SJSA1 (cell line): Measurements from ENCODE around the gene RECK. TPM values are rescaled to one million over a fixed set of nuclear protein-coding genes. Genes with fewer than 3 reads are reported as not detected.
"Not testable (repeated sequence)": the region's sequence is repeated elsewhere in the genome, so short reads cannot be mapped to it uniquely, and the experiment has no call there.

Experiments
- DNase-seq, 2 experiments: peaks; one replicate each; pipeline ENCODE4 v3.0.0-alpha.2; 2015 to 2020; ENCODE audit warnings: low spot score in 2 of 2, low read depth in 1 of 2
- H3K27ac ChIP-seq: fragments of 250-450 bp; sonication (Bioruptor Pico); 2 replicates; pipeline ENCODE4 v1.5.1; 2020; ENCODE audit warnings: mild to moderate bottlenecking, moderate library complexity
- H3K27me3 ChIP-seq: fragments of 250-450 bp; sonication (Bioruptor Pico); replicated peaks from 2 replicates; pipeline ENCODE4 v1.5.1; 2020; ENCODE audit warnings: mild to moderate bottlenecking, moderate library complexity
- H3K36me3 ChIP-seq: fragments of 250-450 bp; sonication (Bioruptor Pico); 2 replicates; pipeline ENCODE4 v1.5.1; 2020; ENCODE audit warnings: mild to moderate bottlenecking
- H3K4me1 ChIP-seq: fragments of 250-450 bp; sonication (Bioruptor Pico); replicated peaks from 2 replicates; pipeline ENCODE4 v1.6.1; 2021; ENCODE audit warnings: mild to moderate bottlenecking
- H3K4me3 ChIP-seq: fragments of 250-450 bp; sonication (Bioruptor Pico); 2 replicates; pipeline ENCODE4 v1.5.1; 2020; ENCODE audit warnings: mild to moderate bottlenecking
- H3K9me3 ChIP-seq: fragments of 250-450 bp; sonication (Bioruptor Pico); replicated peaks from 2 replicates; pipeline ENCODE4 v1.5.1; 2020; ENCODE audit warnings: mild to moderate bottlenecking
- total RNA-seq: library from RNA; depleted of rRNA; stranded (reverse); fragments of >200 nt; shearing (Covaris generic); gene quantifications from 2 replicates; pipeline ENCODE4 v1.2.3, GENCODE V29; 2014

Gene RECK
- total RNA-seq, 1 experiment from 2014 or later: 13.9 TPM

GRCh38 chr9:36147441-36148175 is 110.9 kb downstream of the RECK start:
- Histone ChIP-seq H3K9me3 (no peaks in the 10 kb centered on the region), H3K36me3 (peaks cover 6% of the 10 kb centered on the region; the same call in 1 of the 2 replicates), H3K4me3 (no peak overlapping the region), H3K27ac (no peak overlapping the region), H3K4me1 (peaks cover 28% of the 10 kb centered on the region), H3K27me3 (no peaks in the 10 kb centered on the region)
- no peak for DNase-seq

GRCh38 chr9:36148311-36149051 is 111.8 kb downstream of the RECK start:
- peaks cover 28% of the 10 kb centered on the region for H3K4me1 ChIP-seq
- H3K9me3 ChIP-seq: no peaks in the 10 kb centered on the region
- DNase-seq: peak; percentile 78 to 92
- H3K36me3 ChIP-seq: peaks cover 6% of the 10 kb centered on the region; the same call in 1 of the 2 replicates
- H3K4me3 ChIP-seq: no peak overlapping the region
- no peaks in the 10 kb centered on the region for H3K27me3 ChIP-seq
- H3K27ac ChIP-seq: no peak overlapping the region

DNA sequence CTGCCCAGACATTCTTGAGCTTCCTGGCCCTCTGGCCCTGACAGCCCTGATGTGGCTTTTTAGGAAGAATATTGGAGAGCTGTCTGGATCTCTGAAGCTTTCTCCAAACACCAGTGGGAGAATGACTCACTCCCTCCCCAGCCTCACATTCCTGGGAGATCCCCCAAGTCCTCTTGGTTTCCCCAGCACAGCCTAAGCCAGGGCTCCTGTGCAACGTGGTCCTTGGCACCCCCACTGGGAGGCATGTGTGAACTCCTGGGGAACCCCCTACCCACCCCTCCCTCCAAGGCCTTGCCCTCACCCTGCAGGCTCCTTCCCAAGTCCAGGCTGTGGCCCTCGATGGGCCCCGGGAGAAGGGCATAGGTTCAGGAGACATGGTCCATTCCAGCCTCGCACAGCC is 112.5 kb downstream of the RECK start:
- DNase-seq: peak in 1 of 2 experiments; percentile 59
- Histone ChIP-seq H3K36me3 (peaks cover 6% of the 10 kb centered on the region; the same call in 1 of the 2 replicates), H3K9me3 (no peaks in the 10 kb centered on the region), H3K27me3 (no peaks in the 10 kb centered on the region), H3K4me1 (peaks cover 28% of the 10 kb centered on the region), H3K4me3 (no peak overlapping the region), H3K27ac (no peak overlapping the region)

DNA sequence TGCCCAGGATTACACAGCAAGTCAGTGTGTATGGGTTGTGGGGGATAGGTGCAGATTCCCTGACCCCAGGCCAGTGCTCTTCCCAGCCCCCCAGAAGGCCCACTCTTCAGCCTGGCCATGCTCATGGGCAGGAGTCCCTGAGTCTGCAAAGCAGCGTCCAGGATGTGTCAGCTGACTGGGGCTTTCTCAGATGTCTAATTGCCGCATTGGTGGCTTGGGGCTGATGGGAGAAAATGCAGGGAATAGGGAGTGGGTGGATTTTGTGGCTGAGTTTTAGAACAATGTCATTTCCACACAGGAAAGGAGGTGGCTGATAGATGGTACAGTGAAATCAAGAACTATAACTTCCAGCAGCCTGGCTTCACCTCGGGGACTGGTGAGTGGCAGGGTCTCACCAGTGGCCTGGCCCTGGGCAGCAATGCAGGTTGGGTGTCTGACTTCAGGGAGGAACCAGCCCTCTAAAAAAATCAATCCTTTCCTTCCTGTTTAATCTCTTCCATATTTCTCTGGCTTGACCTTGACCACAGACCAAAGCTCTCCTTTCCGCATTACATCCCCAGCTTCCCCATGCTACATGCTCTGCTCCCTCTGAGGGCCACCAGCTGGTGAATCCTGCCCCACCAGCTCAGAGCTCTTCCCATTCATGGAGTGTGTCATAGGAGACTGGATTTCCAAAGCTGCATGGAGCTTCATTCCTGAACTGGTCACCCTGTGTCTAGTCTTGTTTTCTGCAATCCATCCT is 114.0 kb downstream of the RECK start:
- H3K4me3 ChIP-seq: no peak overlapping the region
- H3K27ac ChIP-seq: no peak overlapping the region
- no peaks in the 10 kb centered on the region for H3K27me3 ChIP-seq
- peaks cover 28% of the 10 kb centered on the region for H3K4me1 ChIP-seq
- DNase-seq: no peak
- H3K36me3 ChIP-seq: peaks cover 3% of the 10 kb centered on the region; the same call in 1 of the 2 replicates
- H3K9me3 ChIP-seq: no peaks in the 10 kb centered on the region

DNA sequence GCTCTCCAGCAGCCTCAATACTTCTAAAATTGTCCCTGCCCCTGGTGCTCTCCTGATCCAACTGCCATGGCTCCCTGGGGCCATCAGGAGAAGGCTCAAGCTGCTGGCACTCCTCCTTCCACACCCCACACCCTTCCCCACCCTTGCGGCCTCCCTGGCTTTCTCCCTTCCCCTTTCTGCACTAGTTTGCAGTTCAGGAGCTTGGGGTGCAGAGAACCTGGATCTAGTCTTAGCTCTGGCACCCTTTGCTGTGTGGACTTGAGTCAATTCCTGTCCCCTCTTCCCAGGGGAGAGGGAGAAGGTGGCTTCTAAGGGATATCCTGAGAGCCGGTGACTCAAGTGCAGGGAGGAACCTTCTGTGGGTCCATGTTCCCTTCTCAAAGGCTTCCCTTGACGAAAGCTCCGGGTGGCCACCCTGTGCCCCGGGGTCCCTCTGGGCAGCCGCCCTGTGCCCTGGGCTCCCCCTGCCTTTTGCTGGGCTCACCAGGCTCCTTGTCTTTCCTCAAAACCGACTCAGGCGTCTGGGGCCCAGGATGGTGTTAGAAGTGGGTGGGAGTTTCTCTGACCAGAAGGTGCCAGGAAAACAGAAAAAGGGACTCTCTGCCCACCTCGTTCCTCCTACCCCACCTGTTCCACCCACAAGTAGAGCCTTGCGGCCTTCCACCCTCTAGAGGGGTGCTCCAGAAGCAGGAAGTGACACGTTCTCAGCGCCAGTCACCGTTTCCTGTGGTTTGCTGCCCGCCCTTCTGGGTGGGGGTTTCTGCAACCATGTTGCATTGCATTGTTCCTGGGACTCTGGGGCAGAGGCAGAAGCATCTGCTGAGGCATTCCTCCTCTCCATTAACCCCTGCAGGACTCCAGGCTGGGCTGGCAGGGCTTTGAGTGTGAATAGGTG is 114.8 kb downstream of the RECK start:
- Histone ChIP-seq H3K27ac (peak overlapping the region; percentile 71), H3K36me3 (peaks cover 5% of the 10 kb centered on the region; the same call in 1 of the 2 replicates)
- peak; percentile 70 to 83 for DNase-seq

GRCh38 chr9:36152741-36153438 is 116.2 kb downstream of the RECK start:
- H3K4me3 ChIP-seq: no peak overlapping the region
- no peak overlapping the region for H3K27ac ChIP-seq
- H3K36me3 ChIP-seq: peaks cover 6% of the 10 kb centered on the region; the same call in 1 of the 2 replicates
- DNase-seq: no peak
- H3K27me3 ChIP-seq: no peaks in the 10 kb centered on the region
- H3K4me1 ChIP-seq: peaks cover 28% of the 10 kb centered on the region
- H3K9me3 ChIP-seq: no peaks in the 10 kb centered on the region

More for the DNA sequence above, 114.8 kb downstream of the RECK start:
- Histone ChIP-seq H3K4me3 (no peak overlapping the region), H3K27me3 (no peaks in the 10 kb centered on the region), H3K4me1 (peaks cover 28% of the 10 kb centered on the region), H3K9me3 (no peaks in the 10 kb centered on the region)

- Histone ChIP-seq H3K9me3 (no peaks in the 10 kb centered on the region), H3K4me1 (peaks cover 22% of the 10 kb centered on the region), H3K27ac (no peak overlapping the region), H3K4me3 (no peak overlapping the region), H3K27me3 (no peaks in the 10 kb centered on the region), H3K36me3 (peaks cover 6% of the 10 kb centered on the region; the same call in 1 of the 2 replicates)
- no peak for DNase-seq
Observed at GRCh38 chr9:36153746-36154145, 117.0 kb downstream of the RECK start.

GRCh38 chr9:36154331-36154952 is 117.7 kb downstream of the RECK start:
- Histone ChIP-seq H3K36me3 (0 out of 2 replicates have a peak, but pooled peaks cover 3% of the 10 kb centered on the region), H3K4me3 (no peak overlapping the region), H3K27me3 (no peaks in the 10 kb centered on the region), H3K9me3 (no peaks in the 10 kb centered on the region), H3K27ac (no peak overlapping the region), H3K4me1 (peaks cover 15% of the 10 kb centered on the region)
- DNase-seq: no peak

DNA sequence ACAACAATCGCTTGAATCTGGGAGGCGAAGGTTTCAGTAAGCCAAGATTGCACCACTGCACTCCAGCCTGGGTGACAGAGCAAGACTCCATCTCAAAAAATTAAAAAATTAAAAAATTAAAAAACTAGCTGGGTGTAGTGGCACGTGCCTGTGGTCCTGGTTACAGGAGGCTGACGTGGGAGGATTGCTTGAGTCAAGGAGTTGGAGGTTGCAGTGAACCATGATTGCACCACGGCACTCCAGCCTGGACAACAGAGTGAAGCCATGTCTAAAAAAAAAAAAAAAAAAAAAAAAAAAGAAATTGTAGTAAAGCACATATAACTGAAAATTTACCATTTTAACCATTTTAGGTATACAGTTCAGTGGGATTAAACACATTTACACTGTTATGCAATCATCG is 119.4 kb downstream of the RECK start:
- Histone ChIP-seq H3K27me3 (no peaks in the 10 kb centered on the region), H3K4me1 (peaks cover 12% of the 10 kb centered on the region)

DNA sequence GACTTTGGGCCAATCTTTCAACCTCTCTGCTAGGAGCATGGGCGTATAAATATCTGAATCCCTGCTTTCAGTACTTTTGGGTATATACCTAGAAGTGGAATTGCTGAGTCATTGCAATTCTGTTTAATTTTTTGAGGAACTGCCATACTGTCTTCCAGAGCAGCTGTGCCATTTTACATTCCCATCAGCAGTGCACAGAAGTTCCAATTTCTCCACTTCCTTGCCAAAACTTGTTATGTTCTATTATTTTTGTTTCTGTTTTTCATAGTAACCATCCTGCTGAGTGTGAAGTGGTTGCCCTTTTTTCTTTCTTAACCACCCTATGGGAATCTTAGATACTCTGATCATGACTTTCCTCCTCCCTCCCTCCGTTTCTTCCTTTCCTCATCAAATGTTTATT is 121.4 kb downstream of the RECK start:
- Histone ChIP-seq H3K4me1 (peaks cover 4% of the 10 kb centered on the region), H3K4me3 (no peak overlapping the region), H3K27ac (no peak overlapping the region), H3K36me3 (0 out of 2 replicates have a peak, but pooled peaks cover 3% of the 10 kb centered on the region), H3K27me3 (no peaks in the 10 kb centered on the region), H3K9me3 (no peaks in the 10 kb centered on the region)
- no peak for DNase-seq

More for the DNA sequence above, 119.4 kb downstream of the RECK start:
- Histone ChIP-seq H3K9me3 (no peaks in the 10 kb centered on the region), H3K36me3 (0 out of 2 replicates have a peak, but pooled peaks cover 3% of the 10 kb centered on the region), H3K27ac (no peak overlapping the region), H3K4me3 (no peak overlapping the region)
- DNase-seq: no peak

GRCh38 chr9:36158917-36159316 is 122.2 kb downstream of the RECK start:
- H3K27ac ChIP-seq: no peak overlapping the region
- H3K4me3 ChIP-seq: no peak overlapping the region
- no peak for DNase-seq
- 0 out of 2 replicates have a peak, but pooled peaks cover 3% of the 10 kb centered on the region for H3K36me3 ChIP-seq
- no peaks in the 10 kb centered on the region for H3K27me3 ChIP-seq
- H3K9me3 ChIP-seq: no peaks in the 10 kb centered on the region
- peaks cover 12% of the 10 kb centered on the region for H3K4me1 ChIP-seq

DNA sequence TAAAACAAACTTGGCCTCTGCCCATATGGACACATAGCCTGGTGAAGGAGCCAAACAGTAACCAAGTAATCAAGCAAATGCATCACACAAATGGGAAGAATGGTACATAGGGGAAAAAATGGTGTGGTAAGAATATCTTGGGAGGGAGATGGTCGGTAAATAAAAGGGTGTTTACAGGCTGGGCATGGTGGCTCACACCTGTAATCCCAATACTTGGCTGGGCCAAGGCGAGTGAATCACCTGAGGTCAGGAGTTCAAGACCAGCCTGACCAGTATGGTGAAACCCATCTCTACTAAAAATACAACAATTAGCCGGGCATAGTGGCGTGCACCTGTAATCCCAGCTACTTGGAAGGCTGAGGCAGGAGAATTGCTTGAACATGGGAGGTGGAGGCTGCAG is 122.8 kb downstream of the RECK start:
- DNase-seq, H3K27ac ChIP-seq, H3K9me3 ChIP-seq, H3K27me3 ChIP-seq, H3K4me3 ChIP-seq, H3K36me3 ChIP-seq: not testable (repeated sequence)
- H3K4me1 ChIP-seq: peaks cover 12% of the 10 kb centered on the region
